GM19467 (cell line): ENCODE data around the gene WNT2.

Experiments
- ATAC-seq: cut with Tn5 transposase; IDR thresholded peaks from one replicate; pipeline ENCODE4 v1.9.1; 2021; ENCODE audit warnings: mild to moderate bottlenecking, moderate library complexity; ENCODE audit not compliant: unreplicated experiment

The WNT2 gene

GRCh38 chr7:117322741-117323304 lies at the start of gene WNT2:
TSS of gene WNT2 (minus strand) at chr7:117323058. CDS start at chr7:117322989, 69 bp downstream.
- ATAC-seq, result no peak

- no peak for ATAC-seq
Measured at GRCh38 chr7:117372073-117372472, 49.2 kb upstream of the WNT2 start.

- ATAC-seq, result no peak
Measured at GRCh38 chr7:117364339-117365080, 41.7 kb upstream of the WNT2 start.

GRCh38 chr7:117362294-117362888 lies 39.5 kb upstream of the WNT2 start:
- no peak for ATAC-seq

- no peak for ATAC-seq
Measured at GRCh38 chr7:117350027-117350426, 27.2 kb upstream of the WNT2 start.

- no peak for ATAC-seq
Measured at GRCh38 chr7:117349570-117349969, 26.7 kb upstream of the WNT2 start.

GRCh38 chr7:117347962-117348672 lies 25.3 kb upstream of the WNT2 start:
- ATAC-seq, result peak; percentile 91

GRCh38 chr7:117347480-117347879 lies 24.6 kb upstream of the WNT2 start:
- peak; percentile 6 for ATAC-seq

GRCh38 chr7:117346161-117346560 lies 23.3 kb upstream of the WNT2 start:
- no peak for ATAC-seq

GRCh38 chr7:117338020-117338419 lies 15.2 kb upstream of the WNT2 start:
- ATAC-seq, result no peak

- ATAC-seq, result no peak
Measured at GRCh38 chr7:117333168-117333567, 10.3 kb upstream of the WNT2 start.

- ATAC-seq, result no peak
Measured at GRCh38 chr7:117332031-117332430, 9.2 kb upstream of the WNT2 start.

- no peak for ATAC-seq
Measured at GRCh38 chr7:117325836-117326235, 3.0 kb upstream of the WNT2 start.

GRCh38 chr7:117324960-117325359 lies 2.1 kb upstream of the WNT2 start:
- no peak for ATAC-seq

GRCh38 chr7:117323851-117324711 lies 1.2 kb upstream of the WNT2 start:
- no peak for ATAC-seq

GRCh38 chr7:117323305-117323850 lies 520 bp upstream of the WNT2 start:
- no peak for ATAC-seq

- ATAC-seq, result no peak
Measured at GRCh38 chr7:117320523-117320922, 2.3 kb downstream of the WNT2 start.

GRCh38 chr7:117319181-117319580 lies 3.7 kb downstream of the WNT2 start:
- no peak for ATAC-seq

- no peak for ATAC-seq
Measured at GRCh38 chr7:117313582-117313981, 9.3 kb downstream of the WNT2 start.
